GM18868 (cell line): Measurements from ENCODE around the gene VWA3B.

Experiments
- ATAC-seq: cut with Tn5 transposase; IDR thresholded peaks from one replicate; pipeline ENCODE4 v1.9.1; 2021; ENCODE audit warnings: mild to moderate bottlenecking, moderate library complexity; ENCODE audit not compliant: unreplicated experiment

VWA3B gene

GRCh38 chr2:98172150-98172765 lies 85.3 kb downstream of the VWA3B start:
- no peak for ATAC-seq

- ATAC-seq, result no peak
Measured at GRCh38 chr2:98172951-98173350, 86.0 kb downstream of the VWA3B start.

- ATAC-seq, result no peak
Measured at GRCh38 chr2:98175811-98176210, 88.8 kb downstream of the VWA3B start.

- ATAC-seq, result no peak
Measured at GRCh38 chr2:98177286-98177685, 90.3 kb downstream of the VWA3B start.

- ATAC-seq, result no peak
Measured at GRCh38 chr2:98177986-98178385, 91.0 kb downstream of the VWA3B start.

GRCh38 chr2:98180456-98180855 lies 93.5 kb downstream of the VWA3B start:
- no peak for ATAC-seq

- no peak for ATAC-seq
Measured at GRCh38 chr2:98181346-98181745, 94.4 kb downstream of the VWA3B start.

- ATAC-seq, result no peak
Measured at GRCh38 chr2:98185801-98186200, 98.8 kb downstream of the VWA3B start.

- ATAC-seq, result no peak
Measured at GRCh38 chr2:98187194-98187593, 100.2 kb downstream of the VWA3B start.

GRCh38 chr2:98188351-98189046 lies 101.5 kb downstream of the VWA3B start:
- no peak for ATAC-seq

GRCh38 chr2:98191883-98192282 lies 104.9 kb downstream of the VWA3B start:
- ATAC-seq, result no peak

- no peak for ATAC-seq
Measured at GRCh38 chr2:98201576-98201975, 114.6 kb downstream of the VWA3B start.

GRCh38 chr2:98205889-98206288 lies 118.9 kb downstream of the VWA3B start:
- no peak for ATAC-seq

GRCh38 chr2:98212092-98213000 lies 125.4 kb downstream of the VWA3B start:
- ATAC-seq, result no peak

GRCh38 chr2:98216616-98217015 lies 129.6 kb downstream of the VWA3B start:
- ATAC-seq, result no peak

- no peak for ATAC-seq
Measured at GRCh38 chr2:98219152-98219551, 132.2 kb downstream of the VWA3B start.

GRCh38 chr2:98233941-98234340 lies 147.0 kb downstream of the VWA3B start:
- ATAC-seq, result no peak

- ATAC-seq, result no peak
Measured at GRCh38 chr2:98234776-98235175, 147.8 kb downstream of the VWA3B start.

- no peak for ATAC-seq
Measured at GRCh38 chr2:98236935-98237334, 150.0 kb downstream of the VWA3B start.

GRCh38 chr2:98240786-98241398 lies 153.9 kb downstream of the VWA3B start:
- ATAC-seq, result no peak

- ATAC-seq, result no peak
Measured at GRCh38 chr2:98241592-98241991, 154.6 kb downstream of the VWA3B start.
